BLaER1 (cell line): ENCODE results near the gene MRS2.

Source experiments
- H3K27ac ChIP-seq: shearing (Covaris generic); formaldehyde crosslinking; 2 replicates; pipeline ENCODE4 v1.8.1; 2022
- H3K27me3 ChIP-seq: shearing (Covaris generic); formaldehyde crosslinking; 2 replicates; pipeline ENCODE4 v1.8.1; 2022
- H3K36me3 ChIP-seq: shearing (Covaris generic); formaldehyde crosslinking; 2 replicates; pipeline ENCODE4 v1.8.1; 2022
- H3K4me1 ChIP-seq: shearing (Covaris generic); formaldehyde crosslinking; 2 replicates; pipeline ENCODE4 v1.8.1; 2022
- H3K4me2 ChIP-seq: shearing (Covaris generic); formaldehyde crosslinking; 2 replicates; pipeline ENCODE4 v1.8.1; 2022
- H3K4me3 ChIP-seq: shearing (Covaris generic); formaldehyde crosslinking; 2 replicates; pipeline ENCODE4 v1.8.1; 2022
- H3K9ac ChIP-seq: shearing (Covaris generic); formaldehyde crosslinking; 2 replicates; pipeline ENCODE4 v1.8.1; 2022
- H3K9me3 ChIP-seq: shearing (Covaris generic); formaldehyde crosslinking; 2 replicates; pipeline ENCODE4 v1.8.1; 2022
- H4K20me1 ChIP-seq: shearing (Covaris generic); formaldehyde crosslinking; 2 replicates; pipeline ENCODE4 v1.8.1; 2022
- Cebpa-rat ChIP-seq: shearing (Covaris generic); IDR thresholded peaks from 2 replicates; pipeline ENCODE4 v1.8.1; 2022

Gene MRS2

GRCh38 chr6:24448396-24448795 lies 45.7 kb downstream of the MRS2 start:
- H3K4me3 ChIP-seq = no peak overlapping the region
- no peak for TF ChIP-seq Cebpa-rat
- no peaks in the 10 kb centered on the region for H3K27me3 ChIP-seq
- H3K27ac ChIP-seq = no peak overlapping the region
- H3K9ac ChIP-seq = no peak overlapping the region
- H3K36me3 ChIP-seq = no peaks in the 10 kb centered on the region
- peaks cover 5% of the 10 kb centered on the region; the same call in 1 of the 2 replicates for H3K4me1 ChIP-seq
- no peak overlapping the region for H3K4me2 ChIP-seq
- H3K9me3 ChIP-seq = no peaks in the 10 kb centered on the region
- no peaks in the 10 kb centered on the region for H4K20me1 ChIP-seq

DNA sequence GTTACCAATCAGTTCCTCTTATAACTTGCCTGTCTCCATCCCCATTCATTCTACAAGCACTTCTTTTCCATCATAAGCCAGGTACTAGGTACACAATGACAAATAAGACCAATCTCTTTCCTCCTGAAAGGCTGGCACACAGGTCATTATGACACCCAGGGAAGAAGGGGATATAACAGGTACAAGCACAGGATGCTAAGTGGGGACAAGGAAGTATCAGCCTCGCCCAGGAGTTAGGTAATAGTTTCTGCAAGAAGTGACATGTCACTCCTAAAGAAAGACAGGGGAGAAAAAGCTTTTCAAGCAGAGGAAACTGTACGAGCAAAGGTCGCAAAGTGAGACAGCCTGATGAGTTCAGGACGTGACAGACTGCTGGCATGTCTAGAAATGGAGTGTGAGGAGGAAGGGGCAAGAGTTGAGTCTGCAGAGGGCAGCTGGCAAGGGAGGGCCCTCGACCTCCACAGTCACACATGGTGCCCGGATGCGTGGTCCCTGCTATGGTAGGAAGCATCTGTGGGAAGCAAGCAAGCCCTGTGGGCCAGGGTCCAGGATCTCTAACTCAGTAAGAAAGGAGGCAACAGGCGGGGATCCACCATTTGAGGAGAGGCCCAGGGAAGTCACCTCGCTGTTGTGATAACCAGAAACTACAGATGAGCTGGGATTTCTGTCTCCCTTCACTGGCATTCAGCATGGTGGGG lies 46.2 kb downstream of the MRS2 start:
- no peak overlapping the region for H3K9ac ChIP-seq
- H3K4me3 ChIP-seq = no peak overlapping the region
- peaks cover 5% of the 10 kb centered on the region; the same call in 1 of the 2 replicates for H3K4me1 ChIP-seq
- TF ChIP-seq Cebpa-rat = no peak
- no peaks in the 10 kb centered on the region for H3K9me3 ChIP-seq
- H3K27me3 ChIP-seq = no peaks in the 10 kb centered on the region
- H3K27ac ChIP-seq = no peak overlapping the region
- no peak overlapping the region for H3K4me2 ChIP-seq
- H4K20me1 ChIP-seq = no peaks in the 10 kb centered on the region
- no peaks in the 10 kb centered on the region for H3K36me3 ChIP-seq

DNA sequence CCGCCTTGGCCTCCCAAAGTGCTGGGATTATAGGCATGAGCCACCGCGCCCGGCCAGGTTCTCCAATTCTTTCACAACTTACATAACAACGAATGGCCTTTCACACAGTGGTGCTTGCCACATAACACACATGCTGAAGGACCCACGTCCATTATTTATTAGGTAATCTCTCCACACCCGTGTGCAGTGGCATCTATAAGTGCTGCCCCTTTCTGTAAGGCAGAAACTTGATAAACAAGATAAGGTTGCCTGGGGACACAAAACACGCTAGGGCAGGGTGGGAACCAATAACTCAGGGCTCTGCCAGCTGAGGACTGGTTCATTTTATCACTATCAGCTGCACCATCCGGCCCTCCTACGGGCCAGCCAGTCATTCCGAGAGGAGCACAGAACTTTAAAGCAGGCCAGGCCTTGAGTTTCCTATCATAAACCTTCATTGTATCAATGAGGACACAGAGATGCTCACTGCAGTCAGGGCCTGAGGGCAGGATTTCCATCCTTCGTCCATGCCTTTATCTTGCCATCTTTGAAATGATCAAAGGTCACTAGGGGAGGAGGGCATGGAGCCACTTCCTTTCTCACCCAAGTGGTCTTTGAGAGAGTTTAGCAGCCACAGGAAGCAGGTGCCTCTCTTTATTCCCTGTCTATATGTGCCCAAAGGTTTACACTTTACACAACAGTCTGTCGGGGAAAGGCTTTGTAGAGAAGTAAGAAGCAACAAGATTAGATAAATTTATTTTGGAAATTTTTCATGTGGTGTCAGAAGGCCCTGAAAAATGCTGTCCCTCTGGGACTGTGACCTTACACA lies 49.0 kb downstream of the MRS2 start:
- no peak for TF ChIP-seq Cebpa-rat
- no peaks in the 10 kb centered on the region for H3K36me3 ChIP-seq
- no peaks in the 10 kb centered on the region for H4K20me1 ChIP-seq
- no peak overlapping the region for H3K9ac ChIP-seq
- H3K4me2 ChIP-seq = no peak overlapping the region
- no peaks in the 10 kb centered on the region for H3K9me3 ChIP-seq
- peaks cover 5% of the 10 kb centered on the region; the same call in 1 of the 2 replicates for H3K4me1 ChIP-seq
- no peak overlapping the region for H3K27ac ChIP-seq
- no peaks in the 10 kb centered on the region for H3K27me3 ChIP-seq
- no peak overlapping the region for H3K4me3 ChIP-seq

DNA sequence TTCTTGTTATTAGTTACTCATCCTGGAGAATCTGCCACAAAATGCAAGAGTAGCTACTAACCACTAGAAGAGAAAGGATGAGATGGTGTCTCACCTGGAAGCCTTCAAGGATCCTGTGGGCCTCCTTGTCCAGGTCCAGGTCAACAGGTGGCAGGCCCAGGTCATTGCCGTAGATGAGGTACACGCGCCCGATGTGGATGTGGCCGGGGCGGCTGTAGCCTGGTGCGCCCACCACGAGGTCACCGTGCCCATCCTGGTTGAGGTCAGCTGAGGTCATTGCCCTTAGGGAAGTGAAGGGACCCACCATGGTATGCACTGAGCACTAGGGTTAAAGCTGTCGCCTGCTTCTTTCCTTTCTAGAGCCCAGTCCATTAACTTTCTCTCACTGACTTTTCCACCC lies 51.2 kb downstream of the MRS2 start:
- Histone ChIP-seq H3K9me3 (no peaks in the 10 kb centered on the region), H4K20me1 (no peaks in the 10 kb centered on the region), H3K27ac (no peak overlapping the region), H3K4me1 (peaks cover 5% of the 10 kb centered on the region; the same call in 1 of the 2 replicates), H3K27me3 (no peaks in the 10 kb centered on the region), H3K9ac (no peak overlapping the region), H3K4me3 (no peak overlapping the region), H3K4me2 (no peak overlapping the region), H3K36me3 (no peaks in the 10 kb centered on the region)
- no peak for TF ChIP-seq Cebpa-rat

DNA sequence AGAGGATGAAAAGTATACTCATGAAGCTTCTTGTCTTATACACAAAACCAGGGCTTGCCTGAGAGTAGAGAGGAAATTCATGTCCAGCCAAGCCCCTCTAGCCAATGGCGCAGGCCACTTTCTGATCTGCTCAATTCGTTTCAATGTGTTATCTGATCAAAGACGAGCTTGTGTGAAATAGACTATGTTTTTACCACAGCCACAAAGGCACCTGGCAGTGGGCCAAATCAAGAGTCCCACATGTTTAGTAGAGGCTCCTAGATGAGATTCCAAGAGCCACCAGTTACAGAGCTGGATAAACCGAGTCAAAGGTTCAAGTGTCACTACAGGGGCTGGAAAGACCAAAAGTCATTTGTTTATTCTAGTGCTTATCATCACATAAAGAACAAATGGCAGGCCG lies 51.7 kb downstream of the MRS2 start:
- no peak overlapping the region for H3K4me2 ChIP-seq
- H3K9me3 ChIP-seq = no peaks in the 10 kb centered on the region
- peaks cover 5% of the 10 kb centered on the region; the same call in 1 of the 2 replicates for H3K4me1 ChIP-seq
- no peaks in the 10 kb centered on the region for H3K27me3 ChIP-seq
- H4K20me1 ChIP-seq = no peaks in the 10 kb centered on the region
- no peak for TF ChIP-seq Cebpa-rat
- H3K4me3 ChIP-seq = no peak overlapping the region
- H3K27ac ChIP-seq = no peak overlapping the region
- H3K36me3 ChIP-seq = no peaks in the 10 kb centered on the region
- H3K9ac ChIP-seq = no peak overlapping the region

- H3K36me3 ChIP-seq = no peaks in the 10 kb centered on the region
- H4K20me1 ChIP-seq = no peaks in the 10 kb centered on the region
- H3K27ac ChIP-seq = no peak overlapping the region
- no peaks in the 10 kb centered on the region for H3K27me3 ChIP-seq
- no peak overlapping the region for H3K4me3 ChIP-seq
- peaks cover 5% of the 10 kb centered on the region; the same call in 1 of the 2 replicates for H3K4me1 ChIP-seq
- no peak overlapping the region for H3K9ac ChIP-seq
- TF ChIP-seq Cebpa-rat = no peak
- H3K9me3 ChIP-seq = no peaks in the 10 kb centered on the region
- no peak overlapping the region for H3K4me2 ChIP-seq
Observed at GRCh38 chr6:24455061-24455460, 52.3 kb downstream of the MRS2 start.

- H3K9ac ChIP-seq = no peak overlapping the region
- no peaks in the 10 kb centered on the region for H3K4me1 ChIP-seq
- H3K36me3 ChIP-seq = no peaks in the 10 kb centered on the region
- H3K9me3 ChIP-seq = no peaks in the 10 kb centered on the region
- no peak overlapping the region for H3K4me2 ChIP-seq
- no peaks in the 10 kb centered on the region for H3K27me3 ChIP-seq
- no peak overlapping the region for H3K4me3 ChIP-seq
- no peaks in the 10 kb centered on the region for H4K20me1 ChIP-seq
- no peak overlapping the region for H3K27ac ChIP-seq
- no peak for TF ChIP-seq Cebpa-rat
Observed at GRCh38 chr6:24458134-24458533, 55.4 kb downstream of the MRS2 start.

DNA sequence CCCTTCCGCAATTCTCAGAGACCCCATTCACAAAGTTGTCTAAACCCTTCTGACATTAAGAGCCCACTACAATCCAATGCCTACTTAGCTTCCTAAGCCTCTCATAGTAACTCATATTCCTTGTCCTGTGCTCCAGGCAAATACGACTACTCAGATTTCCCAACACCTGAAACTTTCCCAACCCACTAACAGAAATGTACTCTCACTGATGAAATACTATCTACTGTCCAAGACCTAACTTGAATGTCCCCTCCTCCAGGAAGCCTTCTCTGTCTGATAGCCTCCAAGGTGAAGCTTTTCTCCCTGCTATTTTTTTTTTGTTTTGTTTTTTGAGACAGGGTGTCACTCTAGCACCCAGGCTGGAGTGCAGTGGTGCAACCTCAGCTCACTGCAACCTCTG lies 56.2 kb downstream of the MRS2 start:
- Histone ChIP-seq H3K36me3 (no peaks in the 10 kb centered on the region), H3K9ac (no peak overlapping the region), H3K4me3 (no peak overlapping the region), H3K9me3 (no peaks in the 10 kb centered on the region), H3K4me2 (no peak overlapping the region), H3K27ac (no peak overlapping the region), H3K4me1 (no peaks in the 10 kb centered on the region), H3K27me3 (no peaks in the 10 kb centered on the region), H4K20me1 (no peaks in the 10 kb centered on the region)
- no peak for TF ChIP-seq Cebpa-rat

GRCh38 chr6:24460966-24461365 lies 58.2 kb downstream of the MRS2 start:
- Histone ChIP-seq H3K4me2 (no peak overlapping the region), H3K4me3 (no peak overlapping the region), H3K27ac (no peak overlapping the region), H3K27me3 (no peaks in the 10 kb centered on the region), H3K36me3 (no peaks in the 10 kb centered on the region), H3K4me1 (no peaks in the 10 kb centered on the region), H4K20me1 (no peaks in the 10 kb centered on the region), H3K9ac (no peak overlapping the region), H3K9me3 (no peaks in the 10 kb centered on the region)
- no peak for TF ChIP-seq Cebpa-rat

- no peak for TF ChIP-seq Cebpa-rat
- Histone ChIP-seq H4K20me1 (no peaks in the 10 kb centered on the region), H3K4me2 (no peak overlapping the region), H3K9me3 (no peaks in the 10 kb centered on the region), H3K27ac (no peak overlapping the region), H3K27me3 (no peaks in the 10 kb centered on the region), H3K36me3 (no peaks in the 10 kb centered on the region), H3K4me1 (no peaks in the 10 kb centered on the region), H3K9ac (no peak overlapping the region), H3K4me3 (no peak overlapping the region)
Observed at GRCh38 chr6:24464253-24465038, 61.7 kb downstream of the MRS2 start.
